Activated gamma-delta T cell treated with Interleukin-2 at 50 U/mL for 16 hours (primary cell): ENCODE results near the gene PDYN.

Experiments
- DNase-seq: peaks from one replicate; pipeline ENCODE4 v3.0.0-alpha.2; 2020

PDYN gene

GRCh38 chr20:1992359-1993110, 1.3 kb downstream of the PDYN start:
- DNase-seq = no peak

- DNase-seq = no peak
Observed at GRCh38 chr20:1987826-1988225, 6.0 kb downstream of the PDYN start.

GRCh38 chr20:1983301-1983700, 10.6 kb downstream of the PDYN start:
- no peak for DNase-seq

GRCh38 chr20:1982686-1983085, 11.2 kb downstream of the PDYN start:
- DNase-seq = no peak

GRCh38 chr20:1979106-1979778, 14.6 kb downstream of the PDYN start:
- no peak for DNase-seq

GRCh38 chr20:1975291-1975690, 18.6 kb downstream of the PDYN start:
- no peak for DNase-seq

GRCh38 chr20:1973601-1974440, 20.0 kb downstream of the PDYN start:
- no peak for DNase-seq

- DNase-seq = no peak
Observed at GRCh38 chr20:1971893-1972586, 21.8 kb downstream of the PDYN start.

GRCh38 chr20:1968964-1969363, 24.9 kb downstream of the PDYN start:
- DNase-seq = no peak

- peak; percentile 73 for DNase-seq
Observed at GRCh38 chr20:1965520-1966351, 28.1 kb downstream of the PDYN start.

- no peak for DNase-seq
Observed at GRCh38 chr20:1964659-1965405, 29.0 kb downstream of the PDYN start.

- DNase-seq = no peak
Observed at GRCh38 chr20:1964061-1964460, 29.8 kb downstream of the PDYN start.

GRCh38 chr20:1961374-1961773, 32.5 kb downstream of the PDYN start:
- DNase-seq = no peak

GRCh38 chr20:1959156-1959555, 34.7 kb downstream of the PDYN start:
- DNase-seq = no peak

- no peak for DNase-seq
Observed at GRCh38 chr20:1958426-1958825, 35.4 kb downstream of the PDYN start.

- DNase-seq = no peak
Observed at GRCh38 chr20:1955217-1955616, 38.6 kb downstream of the PDYN start.

- DNase-seq = no peak
Observed at GRCh38 chr20:1953621-1954020, 40.2 kb downstream of the PDYN start.

GRCh38 chr20:1952737-1953530, 40.9 kb downstream of the PDYN start:
- no peak for DNase-seq

- DNase-seq = no peak
Observed at GRCh38 chr20:1951436-1952115, 42.3 kb downstream of the PDYN start.

GRCh38 chr20:1950836-1951235, 43.0 kb downstream of the PDYN start:
- DNase-seq = no peak
